Left lung (tissue), 10 donors: ENCODE measurements around the gene PEPD. TPM values are rescaled to one million over a fixed set of nuclear protein-coding genes. Genes with fewer than 3 reads are reported as not detected.
A peak's percentile ranks its signal among the peaks of the same experiment; 100 is the strongest.

ENCODE experiments used
- ATAC-seq: fragments of 200-7000 bp; cut with Tn5 transposase; one replicate; pipeline ENCODE4 v1.9.1; 2020; ENCODE audit warnings: moderate library complexity
- DNase-seq, 4 donors: peaks; one replicate each; pipeline ENCODE4 v3.0.0-alpha.2; 2013 to 2020
- H3K27ac ChIP-seq, 2 donors: fragments of 200-600 bp; sonication (generic) in 1 of 2; one replicate each; pipeline versions ENCODE4 v1.5.0 to v1.8.0; 2020 to 2021
- H3K27me3 ChIP-seq, 2 donors: fragments of 200-600 bp; sonication (generic) in 1 of 2; one replicate each; pipeline versions ENCODE4 v1.5.0 to v1.8.0; 2020 to 2021
- H3K36me3 ChIP-seq, 2 donors: fragments of 200-600 bp; sonication (generic) in 1 of 2; one replicate each; pipeline versions ENCODE4 v1.5.0 to v1.8.0; 2020 to 2021
- H3K4me1 ChIP-seq, 2 donors: fragments of 200-600 bp; one replicate each; pipeline ENCODE4 v1.8.0; 2021
- H3K4me3 ChIP-seq, 2 donors: fragments of 200-600 bp; sonication (generic) in 1 of 2; one replicate each; pipeline versions ENCODE4 v1.5.0 to v1.8.0; 2020 to 2021; ENCODE audit warnings: mild to moderate bottlenecking in 1 of 2
- H3K9me3 ChIP-seq, 2 donors: fragments of 200-600 bp; sonication (generic) in 1 of 2; one replicate each; pipeline versions ENCODE4 v1.5.0 to v1.8.0; 2020 to 2021
- CTCF ChIP-seq, 2 donors: fragments of 200-600 bp; sonication (generic) in 1 of 2; IDR thresholded peaks; one replicate each; pipeline versions ENCODE4 v1.5.0 to v1.8.0; 2021; ENCODE audit warnings: antibody characterized with exemption in 2 of 2
- intact Hi-C, 2 donors: fragments of 100-400 bp; cut with DNase I; formaldehyde crosslinking; loops; one replicate each; pipeline versions ENCODE4 v1.11.2 to v1.14.2; 2022
- polyA plus RNA-seq, 6 donors: library from polyadenylated mRNA; unstranded; fragments of 120-200 nt; gene quantifications; one replicate each; pipeline ENCODE4 v1.2.1, GENCODE V29; 2013; ENCODE audit not compliant: insufficient read length in 6 of 6
- total RNA-seq, 2 donors: library from RNA; stranded (reverse); fragmentation: NEBNext Ultra II Directional; extraction: Animal tissue kit (Norgen Biotek cat#: 25700); gene quantifications; one replicate each; pipeline ENCODE4 v1.2.1, GENCODE V29; 2021
- donor health status: DM: no; HTN: yes; CAD: no.
- donor health status: DM: no; HTN: no; CAD: no.

PEPD gene
- total and polyA plus RNA-seq, 8 donors: 41.2 to 90.1 (median 46.2) TPM

DNA sequence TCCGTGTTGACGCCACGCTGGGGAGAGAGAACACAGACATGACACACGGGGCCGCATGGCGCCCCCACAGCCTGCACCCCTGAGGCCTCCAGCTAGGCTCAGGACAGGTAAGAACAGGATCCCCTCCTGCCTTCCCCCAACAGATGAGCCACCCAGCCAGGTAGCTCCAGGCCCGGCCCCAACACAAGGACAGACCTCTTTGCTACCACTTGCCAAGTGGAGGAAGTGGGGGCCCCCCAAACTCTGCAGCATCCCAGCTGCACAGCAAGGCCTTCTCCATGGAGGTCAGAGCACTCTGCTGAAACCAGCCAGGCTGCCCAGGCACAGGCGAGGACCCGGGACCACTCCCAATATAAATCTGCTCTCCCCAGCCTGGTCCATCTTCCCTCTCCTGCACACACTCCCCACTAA, 31.5 kb downstream of the PEPD start:
- no peak for TF ChIP-seq CTCF (IDR thresholded peaks at IDR 0.05)
- intact Hi-C loops: no loop called here

DNA sequence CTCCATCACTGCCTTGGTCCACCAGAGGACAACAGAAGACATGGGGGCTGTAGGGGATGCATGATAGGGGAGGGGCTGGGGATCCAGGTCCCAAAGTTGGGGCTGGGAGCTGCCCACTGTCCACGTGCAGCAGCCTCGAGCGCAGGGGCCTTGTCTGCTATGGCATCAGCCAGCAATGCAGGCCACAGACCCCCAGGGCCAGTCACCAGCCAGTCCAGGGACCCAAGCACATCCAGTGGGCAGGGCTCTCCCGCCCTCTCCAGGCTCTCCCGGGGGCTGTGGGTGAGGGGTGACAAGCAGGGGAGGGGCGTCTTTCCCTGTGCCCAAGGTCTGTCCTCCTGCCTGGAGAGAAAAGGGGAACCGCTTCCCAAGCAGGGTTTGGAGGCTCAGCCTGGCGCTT, 32.8 kb downstream of the PEPD start:
- intact Hi-C loops: no loop called here
- H3K36me3 ChIP-seq: peaks cover 0 to 21% of the 10 kb centered on the region in 2 donors
- TF ChIP-seq CTCF (IDR thresholded peaks at IDR 0.05): no peak
- no peak overlapping the region for H3K4me3 ChIP-seq
- DNase-seq (peak in 2 of 4 donors; percentile 19 to 66), ATAC-seq (no peak)
- H3K27ac ChIP-seq: no peak overlapping the region
- no peaks in the 10 kb centered on the region for H3K9me3 ChIP-seq
- no peaks in the 10 kb centered on the region for H3K27me3 ChIP-seq
- H3K4me1 ChIP-seq: no peaks in the 10 kb centered on the region

More for the DNA sequence above, 31.5 kb downstream of the PEPD start:
- ATAC-seq (no peak), DNase-seq (peak in 2 of 4 donors; percentile 22 to 75)
- Histone ChIP-seq H3K27me3 (no peaks in the 10 kb centered on the region), H3K36me3 (peaks cover 0 to 21% of the 10 kb centered on the region in 2 donors), H3K4me3 (no peak overlapping the region), H3K9me3 (no peaks in the 10 kb centered on the region), H3K4me1 (no peaks in the 10 kb centered on the region), H3K27ac (no peak overlapping the region)

DNA sequence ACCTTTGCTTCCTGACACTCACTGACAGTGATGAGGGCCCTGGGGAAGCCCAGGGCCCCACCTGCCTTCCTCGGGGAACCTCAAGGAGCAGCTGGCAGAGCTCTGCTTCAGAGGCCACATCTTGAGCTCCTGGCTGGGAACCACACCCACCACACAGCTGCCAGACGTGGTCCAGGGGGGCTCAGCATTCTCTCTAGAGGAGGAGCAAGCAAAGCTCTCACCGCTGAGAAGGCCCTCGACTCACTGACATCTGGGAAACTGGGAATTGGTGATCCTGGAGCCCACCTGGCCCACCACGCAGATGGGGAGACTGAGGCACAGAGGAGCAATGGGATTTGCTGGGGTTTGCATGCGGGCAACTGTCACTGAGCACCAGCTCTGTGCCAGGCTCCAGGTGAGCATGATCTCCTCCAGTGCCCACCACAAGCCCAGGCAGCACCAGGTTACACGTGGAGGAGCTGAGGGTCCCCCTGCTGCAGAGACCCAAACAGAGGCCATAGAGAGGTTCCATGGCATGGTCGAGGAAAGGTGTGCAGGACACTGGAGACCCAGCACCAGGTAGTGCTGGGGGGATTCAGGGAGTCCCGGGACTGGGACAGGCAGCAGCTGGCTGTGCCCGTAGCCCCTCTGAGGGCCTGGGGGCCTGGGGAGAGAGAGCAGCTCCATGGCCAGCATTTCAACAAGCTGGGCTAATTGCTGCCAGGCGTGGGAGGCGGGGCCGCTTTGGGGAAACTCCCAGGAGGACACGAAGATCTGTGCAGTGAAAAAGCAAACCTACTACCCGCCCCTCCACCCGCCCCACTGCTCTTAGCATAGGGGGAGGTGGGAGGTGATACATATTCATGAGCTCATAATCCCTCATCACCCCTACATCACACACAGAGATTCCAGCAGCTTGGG, 33.4 kb downstream of the PEPD start:
- no peaks in the 10 kb centered on the region for H3K4me1 ChIP-seq
- ATAC-seq: no peak
- H3K4me3 ChIP-seq: no peak overlapping the region
- no peak overlapping the region for H3K27ac ChIP-seq
- TF ChIP-seq CTCF (IDR thresholded peaks at IDR 0.05): no peak
- H3K36me3 ChIP-seq: peaks cover 0 to 28% of the 10 kb centered on the region in 2 donors
- DNase-seq: peak in 2 of 4 donors; percentile 24 to 61
- H3K27me3 ChIP-seq: no peaks in the 10 kb centered on the region
- intact Hi-C loops: no loop called here
- peaks cover 0 to 6% of the 10 kb centered on the region in 2 donors for H3K9me3 ChIP-seq

DNA sequence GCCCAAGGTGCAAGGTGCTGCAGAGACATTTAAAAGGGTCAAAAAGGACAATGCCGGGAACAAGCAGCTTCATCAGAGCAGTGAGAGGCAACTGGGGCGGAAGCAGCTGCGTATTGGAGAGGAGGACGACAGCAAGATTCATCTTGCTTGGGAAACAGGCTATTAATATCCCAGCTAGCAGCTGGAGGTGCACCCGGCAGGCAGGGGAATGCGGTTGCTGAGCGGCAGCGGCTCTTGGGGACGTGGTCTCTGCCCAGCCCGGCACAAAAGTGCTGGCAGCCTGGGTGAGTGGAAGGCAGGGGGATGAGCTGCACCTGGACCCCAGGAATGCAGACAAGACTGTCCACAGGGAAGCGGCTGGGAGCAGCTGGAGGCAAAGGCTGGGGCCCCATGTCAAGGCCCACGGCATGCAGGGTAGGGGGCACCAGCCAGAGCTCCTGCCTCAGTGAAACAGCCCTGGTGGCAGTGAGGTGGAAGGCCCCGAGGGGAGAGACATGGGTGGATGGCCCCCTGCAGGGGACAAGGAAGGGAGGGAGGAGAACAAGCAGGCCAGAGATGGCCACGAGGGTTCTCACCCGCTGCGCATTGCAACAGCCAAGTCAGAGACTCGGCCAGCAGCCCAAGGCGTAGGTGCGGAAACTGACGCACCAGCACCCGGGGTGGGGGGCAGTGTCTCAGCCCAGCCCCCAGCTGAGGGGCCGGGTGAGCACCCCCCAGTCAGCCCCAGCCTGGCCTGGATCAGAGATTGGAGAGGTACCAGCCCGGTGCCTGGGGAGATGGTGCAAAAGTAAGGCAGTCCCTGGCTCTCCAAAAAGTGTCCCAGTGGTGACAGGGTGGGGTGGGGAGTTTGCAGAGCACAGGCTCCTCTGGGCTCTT, 34.4 kb downstream of the PEPD start:
- ATAC-seq (no peak), DNase-seq (peak in 2 of 4 donors; percentile 15 to 64)
- intact Hi-C loops: no loop called here
- Histone ChIP-seq H3K4me3 (no peak overlapping the region), H3K27ac (no peak overlapping the region), H3K27me3 (no peaks in the 10 kb centered on the region), H3K9me3 (peaks cover 0 to 11% of the 10 kb centered on the region in 2 donors), H3K36me3 (peaks cover 0 to 24% of the 10 kb centered on the region in 2 donors), H3K4me1 (no peaks in the 10 kb centered on the region)
- TF ChIP-seq CTCF (IDR thresholded peaks at IDR 0.05): no peak

- H3K9me3 ChIP-seq: peaks cover 0 to 11% of the 10 kb centered on the region in 2 donors
- H3K4me3 ChIP-seq: no peak overlapping the region
- DNase-seq (peak in 2 of 4 donors; percentile 10 to 51), ATAC-seq (no peak)
- H3K36me3 ChIP-seq: peaks cover 0 to 24% of the 10 kb centered on the region in 2 donors
- H3K4me1 ChIP-seq: no peaks in the 10 kb centered on the region
- no peaks in the 10 kb centered on the region for H3K27me3 ChIP-seq
- no peak for TF ChIP-seq CTCF (IDR thresholded peaks at IDR 0.05)
- intact Hi-C loops: no loop called here
- no peak overlapping the region for H3K27ac ChIP-seq
Measured at GRCh38 chr19:33486407-33486806, 35.2 kb downstream of the PEPD start.
